HG02970 (cell line): ENCODE results near the gene TDP2.
"Not testable (repeated sequence)": the region's sequence is repeated elsewhere in the genome, so short reads cannot be mapped to it uniquely, and the experiment has no call there.

Experiments
- ATAC-seq: cut with Tn5 transposase; IDR thresholded peaks from one replicate; pipeline ENCODE4 v1.9.1; 2021; ENCODE audit warnings: mild to moderate bottlenecking, moderate library complexity, moderate number of reproducible peaks; ENCODE audit not compliant: unreplicated experiment, low FRiP score

Gene TDP2

GRCh38 chr6:24683297-24684296 is 16.9 kb upstream of the TDP2 start:
- no peak for ATAC-seq

- ATAC-seq: no peak
Observed at GRCh38 chr6:24680582-24680981, 13.9 kb upstream of the TDP2 start.

- not testable (repeated sequence) for ATAC-seq
Observed at GRCh38 chr6:24678792-24679352, 12.2 kb upstream of the TDP2 start.

- no peak for ATAC-seq
Observed at GRCh38 chr6:24673625-24674024, 6.9 kb upstream of the TDP2 start.

GRCh38 chr6:24672620-24673182 is 6.0 kb upstream of the TDP2 start:
- ATAC-seq: no peak

GRCh38 chr6:24671077-24671476 is 4.4 kb upstream of the TDP2 start:
- not testable (repeated sequence) for ATAC-seq

- not testable (repeated sequence) for ATAC-seq
Observed at GRCh38 chr6:24670492-24670891, 3.8 kb upstream of the TDP2 start.

- ATAC-seq: no peak
Observed at GRCh38 chr6:24668997-24669361, 2.3 kb upstream of the TDP2 start.

- ATAC-seq: not testable (repeated sequence)
Observed at GRCh38 chr6:24668066-24668996, 1.6 kb upstream of the TDP2 start.

GRCh38 chr6:24667378-24667803 is 692 bp upstream of the TDP2 start:
- ATAC-seq: no peak

- ATAC-seq: peak; percentile 22
Observed at GRCh38 chr6:24666097-24666640, 530 bp downstream of the TDP2 start.

GRCh38 chr6:24664046-24664987 is 2.4 kb downstream of the TDP2 start:
- ATAC-seq: no peak

- ATAC-seq: no peak
Observed at GRCh38 chr6:24663189-24663588, 3.5 kb downstream of the TDP2 start.

GRCh38 chr6:24662236-24662635 is 4.5 kb downstream of the TDP2 start:
- no peak for ATAC-seq

- ATAC-seq: not testable (repeated sequence)
Observed at GRCh38 chr6:24661759-24662158, 4.9 kb downstream of the TDP2 start.

GRCh38 chr6:24660105-24660504 is 6.6 kb downstream of the TDP2 start:
- no peak for ATAC-seq

GRCh38 chr6:24659561-24659960 is 7.1 kb downstream of the TDP2 start:
- ATAC-seq: no peak

- ATAC-seq: no peak
Observed at GRCh38 chr6:24658573-24659560, 7.8 kb downstream of the TDP2 start.
